ENCODE measurements around the gene STARD13.

STARD13 gene

GRCh38 chr13:33139184-33139583 lies 146.4 kb downstream of the STARD13 start:
- H3K9me3 Mint-ChIP-seq: peaks cover 35% of the 10 kb centered on the region
- H3K36me3 Mint-ChIP-seq (ENCODE audit: low read depth): peaks cover 16% of the 10 kb centered on the region
- H3K27me3 Mint-ChIP-seq (ENCODE audit: low read depth, poor library complexity): no peaks in the 10 kb centered on the region
- no peak overlapping the region for H3K27ac Mint-ChIP-seq
- peaks cover 52% of the 10 kb centered on the region for H3K4me1 Mint-ChIP-seq
- TF ChIP-seq CTCF (IDR thresholded peaks at IDR 0.05): no peak
- no peak overlapping the region for H3K4me3 Mint-ChIP-seq
- DNase-seq: no peak

GRCh38 chr13:33138441-33138840 lies 147.1 kb downstream of the STARD13 start:
- H3K27ac Mint-ChIP-seq: peak overlapping the region; percentile 88
- TF ChIP-seq CTCF (IDR thresholded peaks at IDR 0.05): no peak
- H3K27me3 Mint-ChIP-seq (ENCODE audit: low read depth, poor library complexity): no peaks in the 10 kb centered on the region
- H3K9me3 Mint-ChIP-seq: peaks cover 34% of the 10 kb centered on the region
- DNase-seq: peak; percentile 26
- peaks cover 52% of the 10 kb centered on the region for H3K4me1 Mint-ChIP-seq
- peaks cover 12% of the 10 kb centered on the region for H3K36me3 Mint-ChIP-seq (ENCODE audit: low read depth)
- no peak overlapping the region for H3K4me3 Mint-ChIP-seq

GRCh38 chr13:33137721-33138120 lies 147.8 kb downstream of the STARD13 start:
- Mint-ChIP-seq H3K9me3 (peaks cover 27% of the 10 kb centered on the region), H3K36me3 (ENCODE audit: low read depth) (peaks cover 12% of the 10 kb centered on the region), H3K27me3 (ENCODE audit: low read depth, poor library complexity) (no peaks in the 10 kb centered on the region), H3K4me3 (peak overlapping the region; percentile 23), H3K27ac (peak overlapping the region; percentile 24), H3K4me1 (peaks cover 52% of the 10 kb centered on the region)
- no peak for DNase-seq
- TF ChIP-seq CTCF (IDR thresholded peaks at IDR 0.05): no peak

- no peak for DNase-seq
- Mint-ChIP-seq H3K27me3 (ENCODE audit: low read depth, poor library complexity) (peaks cover 3% of the 10 kb centered on the region), H3K27ac (no peak overlapping the region), H3K4me3 (no peak overlapping the region), H3K4me1 (peaks cover 46% of the 10 kb centered on the region), H3K36me3 (ENCODE audit: low read depth) (peaks cover 17% of the 10 kb centered on the region), H3K9me3 (peaks cover 25% of the 10 kb centered on the region)
- no peak for TF ChIP-seq CTCF (IDR thresholded peaks at IDR 0.05)
Observed at GRCh38 chr13:33135097-33135496, 150.5 kb downstream of the STARD13 start.

GRCh38 chr13:33134213-33134612 lies 151.3 kb downstream of the STARD13 start:
- H3K4me1 Mint-ChIP-seq: peaks cover 37% of the 10 kb centered on the region
- no peak for TF ChIP-seq CTCF (IDR thresholded peaks at IDR 0.05)
- no peak overlapping the region for H3K4me3 Mint-ChIP-seq
- no peak for DNase-seq
- peaks cover 20% of the 10 kb centered on the region for H3K36me3 Mint-ChIP-seq (ENCODE audit: low read depth)
- H3K9me3 Mint-ChIP-seq: peaks cover 25% of the 10 kb centered on the region
- no peak overlapping the region for H3K27ac Mint-ChIP-seq
- peaks cover 4% of the 10 kb centered on the region for H3K27me3 Mint-ChIP-seq (ENCODE audit: low read depth, poor library complexity)

GRCh38 chr13:33132644-33133440 lies 152.7 kb downstream of the STARD13 start:
- Mint-ChIP-seq H3K4me1 (peaks cover 23% of the 10 kb centered on the region), H3K9me3 (peaks cover 25% of the 10 kb centered on the region), H3K27me3 (ENCODE audit: low read depth, poor library complexity) (peaks cover 4% of the 10 kb centered on the region), H3K27ac (no peak overlapping the region), H3K4me3 (no peak overlapping the region), H3K36me3 (ENCODE audit: low read depth) (peaks cover 24% of the 10 kb centered on the region)
- TF ChIP-seq CTCF (IDR thresholded peaks at IDR 0.05): no peak
- DNase-seq: no peak

Data from nephron progenitor cell (in vitro differentiated cells).